ENCODE results near the gene SLC4A1AP.
A peak's percentile ranks its signal among the peaks of the same experiment; 100 is the strongest.

- TF ChIP-seq CTCF (IDR thresholded peaks at IDR 0.05), result peak in 2 of 3 donors; percentile 10 to 77
- TF ChIP-seq POLR2A (IDR thresholded peaks at IDR 0.05), result no peak
Observed at GRCh38 chr2:27703638-27704341, 40.1 kb downstream of the SLC4A1AP start.

All from lower leg skin (tissue), 3 donors.